NCI-H187 (cell line): Measurements from ENCODE around the gene MYADML2.
A peak's percentile ranks its signal among the peaks of the same experiment; 100 is the strongest.

Experiments used
- DNase-seq, 2 experiments: peaks; one replicate each; lab custom pipeline; 2025; lab: John Stamatoyannopoulos, UW

The MYADML2 gene

DNA sequence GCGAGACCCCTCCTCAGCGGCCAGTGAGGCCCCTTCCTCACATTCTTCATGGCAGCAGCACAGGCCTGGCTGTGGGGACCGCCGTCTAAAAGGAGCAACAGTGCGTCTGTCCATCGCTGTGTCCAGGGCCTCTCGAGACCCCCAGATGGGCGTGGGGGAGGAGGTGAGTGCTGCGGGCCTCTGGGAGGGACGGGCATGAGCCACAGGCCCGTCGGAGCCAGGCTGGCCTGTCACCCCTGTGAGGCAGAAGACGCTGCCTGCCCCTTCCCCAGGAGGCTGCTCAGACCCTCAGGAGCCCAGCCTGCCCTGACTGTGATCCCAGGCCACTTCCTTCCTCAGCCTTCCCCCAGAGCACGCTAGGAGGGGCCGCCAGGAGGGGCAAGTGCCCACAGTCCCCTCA lies 7.8 kb downstream of the MYADML2 start:
- no peak for DNase-seq

DNA sequence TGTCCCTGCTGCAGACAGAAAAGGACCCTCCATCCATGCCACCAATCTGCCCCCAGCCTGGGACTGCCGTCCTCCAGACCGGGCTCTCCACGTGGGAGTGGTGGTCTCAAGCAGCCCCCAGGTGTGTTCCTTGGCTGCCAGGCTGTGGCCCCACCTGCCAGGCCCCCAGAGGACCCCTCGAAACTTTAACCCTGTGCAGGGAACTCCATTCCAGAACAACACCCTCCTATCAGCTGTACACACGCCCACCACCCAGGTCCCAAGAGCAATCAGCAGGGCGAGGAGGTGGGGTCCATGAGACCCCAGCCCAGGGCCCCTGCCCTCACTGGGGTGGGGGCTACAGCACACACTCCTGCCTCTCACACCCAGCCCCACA lies 11.3 kb downstream of the MYADML2 start:
- no peak for DNase-seq

- DNase-seq = no peak
These were observed 12.0 kb downstream of the MYADML2 start for GRCh38 chr17:81934850-81935708.

DNA sequence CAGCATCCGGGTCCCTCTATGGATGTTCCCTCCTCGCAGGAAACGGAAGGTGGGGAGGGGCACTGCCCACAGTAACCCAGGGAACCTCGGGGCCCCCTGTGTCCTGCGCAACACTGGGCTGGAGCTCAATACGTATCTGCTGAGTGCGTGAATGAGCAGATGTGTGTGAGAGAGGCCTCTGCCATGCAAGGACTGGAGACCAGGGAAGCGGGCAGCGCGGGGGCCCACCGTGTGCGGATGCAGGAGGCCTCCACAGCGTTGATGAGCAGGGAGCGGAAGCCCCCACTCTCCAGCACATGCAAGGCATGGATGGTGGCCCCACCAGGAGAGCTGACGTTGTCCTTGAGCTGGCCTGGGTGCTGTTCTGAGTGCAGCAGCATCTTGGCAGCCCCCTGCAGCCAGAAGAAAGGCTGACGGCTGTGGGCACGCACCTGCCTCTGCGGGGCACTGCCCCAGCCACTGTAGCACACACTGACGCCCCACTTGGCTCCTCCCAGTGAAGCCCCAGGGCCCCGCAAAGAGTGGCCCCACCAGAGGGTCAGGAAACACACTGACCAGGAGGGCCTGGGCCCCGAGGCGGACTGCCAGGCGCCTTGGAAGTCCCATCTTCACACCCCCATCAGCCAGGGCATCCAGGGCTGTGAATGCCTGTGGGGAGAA lies 12.8 kb downstream of the MYADML2 start:
- DNase-seq = no peak

DNA sequence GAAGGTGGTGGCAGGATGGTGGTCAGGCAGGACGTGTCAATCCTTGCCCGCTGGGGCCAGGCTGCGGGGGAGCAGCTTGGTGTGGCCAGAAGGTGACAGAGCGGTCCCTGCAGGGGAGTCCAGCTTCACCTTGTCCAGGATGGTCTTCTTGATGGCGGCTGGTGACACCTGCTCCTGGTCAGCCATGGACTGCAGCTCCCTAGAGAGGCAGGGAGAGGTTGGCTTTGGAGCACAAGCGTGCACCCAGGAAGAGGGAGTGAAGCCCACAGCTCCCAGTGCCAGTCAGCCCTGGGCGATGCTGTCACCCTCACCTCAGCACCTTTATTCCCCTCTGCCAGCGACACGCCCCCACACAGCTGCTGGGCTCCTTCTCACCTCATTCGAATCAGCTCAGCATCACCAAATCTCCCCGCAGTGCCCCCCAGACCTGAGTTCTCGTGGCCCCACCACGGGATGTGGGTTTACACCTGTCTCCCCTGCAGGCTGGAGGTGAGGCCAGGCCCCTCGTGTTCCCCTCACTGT lies 13.8 kb downstream of the MYADML2 start:
- no peak for DNase-seq

DNA sequence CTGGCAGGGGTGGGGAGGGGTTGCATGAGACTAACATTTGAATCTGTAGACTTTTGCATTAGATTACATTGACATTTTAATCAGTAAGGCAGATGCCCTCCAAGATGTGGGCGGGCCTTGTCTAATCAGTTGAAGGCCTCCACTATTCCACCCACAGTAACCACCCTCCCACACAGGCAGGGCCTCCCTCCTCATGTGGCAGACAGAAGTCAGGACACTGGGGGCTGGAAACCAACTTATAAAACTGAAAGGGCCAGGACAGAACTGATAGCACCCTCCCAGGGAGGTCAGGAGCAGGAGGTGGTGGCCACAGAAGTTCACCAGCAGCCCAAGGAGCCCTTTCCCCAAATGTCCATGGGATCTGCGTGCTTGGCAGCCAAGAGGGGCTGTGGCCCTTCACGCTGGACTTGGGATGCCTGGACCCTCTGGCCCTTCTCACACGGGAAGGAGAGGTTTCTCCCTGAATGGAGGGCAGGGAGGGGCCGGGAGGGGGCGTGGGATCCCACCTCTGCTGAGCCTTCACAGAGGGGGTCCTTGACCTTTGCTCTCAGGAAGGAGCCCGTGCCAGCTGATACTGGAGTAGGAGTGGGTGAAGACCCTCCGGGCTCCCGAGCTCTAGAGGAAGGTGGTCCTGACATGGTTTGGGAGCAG lies 14.6 kb downstream of the MYADML2 start:
- DNase-seq = no peak

- no peak for DNase-seq
These were observed 15.3 kb downstream of the MYADML2 start for GRCh38 chr17:81931557-81932332.

- DNase-seq = no peak
These were observed 15.9 kb downstream of the MYADML2 start for GRCh38 chr17:81931189-81931556.

- no peak for DNase-seq
These were observed 16.6 kb downstream of the MYADML2 start for GRCh38 chr17:81930142-81931125.

DNA sequence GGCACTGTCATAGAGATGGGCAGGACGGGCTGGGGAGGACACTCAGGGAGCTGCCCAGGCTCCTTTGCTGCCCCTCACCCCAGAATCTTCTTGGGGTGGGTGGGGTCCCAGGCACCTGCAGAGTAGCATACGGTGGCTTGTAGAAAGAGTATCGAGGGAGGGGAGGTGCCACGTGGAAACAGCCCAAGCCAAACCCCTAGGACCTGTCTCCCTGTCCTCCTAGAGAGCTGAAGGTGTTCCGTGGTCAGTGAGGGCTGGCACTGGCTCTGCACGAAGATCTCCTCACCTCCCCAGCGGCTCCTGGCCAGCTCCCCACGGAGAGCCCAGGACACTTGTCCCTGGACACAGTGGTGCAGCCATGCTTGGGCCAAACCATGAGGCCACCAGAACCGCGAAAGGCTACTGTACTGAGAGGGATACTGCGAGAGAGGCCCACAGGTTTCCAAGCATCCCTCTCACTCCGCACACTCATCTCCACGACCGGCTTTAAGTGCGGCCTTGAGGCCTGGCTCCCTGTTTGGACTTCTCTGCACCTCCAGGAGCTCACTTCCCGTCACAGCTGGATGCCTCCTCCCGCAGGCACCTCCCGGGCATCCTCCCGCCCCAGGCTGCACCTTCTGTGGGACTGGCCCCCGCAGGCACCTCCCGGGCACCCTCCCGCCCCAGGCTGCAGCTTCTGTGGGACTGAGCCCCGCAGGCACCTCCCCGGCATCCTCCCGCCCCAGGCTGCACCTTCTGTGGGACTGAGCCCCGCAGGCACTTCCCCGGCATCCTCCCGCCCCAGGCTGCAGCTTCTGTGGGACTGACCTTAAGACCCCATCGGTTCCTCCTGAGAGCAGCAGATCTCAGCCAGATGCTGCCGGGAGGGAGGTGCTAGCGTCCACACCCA lies 17.5 kb downstream of the MYADML2 start:
- no peak for DNase-seq

DNA sequence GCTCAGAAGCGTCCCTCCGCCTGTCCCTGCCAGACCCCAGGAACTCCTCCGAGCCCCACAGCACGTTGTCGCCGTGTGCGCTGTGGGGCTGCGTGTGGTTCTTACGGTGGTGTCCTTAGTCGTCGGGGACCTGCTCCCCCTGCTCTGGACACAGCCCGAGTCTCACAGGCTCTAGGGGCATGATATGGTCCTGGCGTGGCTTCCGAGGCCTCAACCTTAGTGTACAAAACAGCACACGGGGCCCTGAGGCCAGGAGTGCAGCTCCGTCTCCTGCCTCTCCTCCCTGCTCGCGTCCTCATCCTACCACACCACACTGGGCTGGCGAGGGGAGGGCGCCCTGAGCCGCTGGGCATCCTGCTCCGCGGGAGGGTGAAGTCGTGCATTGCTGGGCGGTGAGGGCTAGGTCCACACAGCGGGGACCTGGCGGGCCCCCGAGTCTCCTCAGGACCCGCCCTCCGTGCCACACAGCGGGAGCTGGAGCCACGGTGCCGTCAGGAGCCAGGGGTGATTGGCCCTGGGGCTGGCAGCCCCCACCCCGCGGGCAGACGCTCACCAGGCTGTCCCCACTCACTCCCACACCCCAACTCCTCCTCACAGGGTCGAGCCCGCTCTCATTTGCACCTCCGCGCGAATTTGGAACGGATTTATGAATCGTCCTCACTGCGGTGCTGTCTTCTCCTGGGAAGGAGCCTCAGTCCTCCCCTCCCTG lies 18.3 kb downstream of the MYADML2 start:
- no peak for DNase-seq

DNA sequence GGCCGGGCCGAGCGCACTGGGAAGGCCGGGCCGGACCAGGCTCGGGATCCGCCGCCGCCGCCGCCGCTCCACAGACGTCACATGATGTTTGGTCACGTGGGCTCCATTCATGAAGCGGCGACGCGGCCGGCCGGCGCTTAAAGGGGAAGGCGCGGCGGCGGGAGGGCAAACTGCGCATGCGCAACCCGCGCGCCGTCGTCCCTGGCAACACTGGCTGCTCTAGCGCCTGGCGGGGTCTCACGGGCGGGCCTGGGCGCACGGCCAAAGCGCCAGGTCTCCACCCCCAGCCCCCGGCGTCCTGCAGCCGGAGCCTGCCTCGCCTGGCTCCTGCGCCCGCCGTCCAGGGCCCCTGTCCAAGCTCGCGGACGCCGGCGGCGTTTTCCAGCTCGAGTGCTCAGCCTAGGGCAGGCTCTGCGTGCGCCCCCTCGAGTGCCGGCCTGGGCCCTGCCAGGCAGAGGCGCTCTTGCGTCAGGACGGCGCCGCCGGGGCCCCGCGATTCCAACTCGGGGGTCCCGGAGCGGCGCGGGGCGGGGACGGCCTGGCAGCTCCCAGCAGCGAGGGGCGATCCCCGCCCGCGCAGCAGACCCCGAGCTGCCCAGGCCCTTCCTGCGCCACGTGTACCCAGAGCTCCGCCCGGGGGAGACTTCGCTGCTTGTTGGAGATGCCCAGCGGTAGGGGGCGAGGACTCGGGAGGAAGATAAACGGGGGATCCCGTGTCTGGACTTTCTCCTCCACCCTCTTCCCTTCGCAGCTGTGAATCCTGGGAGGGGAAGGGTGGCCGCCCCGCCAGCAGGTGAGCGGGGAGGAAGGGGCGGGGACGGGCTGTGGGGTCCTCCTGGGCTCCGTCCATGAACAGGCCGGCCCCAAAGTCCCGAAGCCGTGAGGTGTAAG lies 19.1 kb downstream of the MYADML2 start, which contains the start of gene MAFG:
TSS of gene MAFG (minus strand) at position 83 of the 891 bp plus-strand sequence. CDS start 4,550 bp downstream, outside the sequence.
- peak; percentile 89 to 92 for DNase-seq

GRCh38 chr17:81927152-81927652 lies 19.8 kb downstream of the MYADML2 start:
- no peak for DNase-seq

GRCh38 chr17:81926451-81927151 lies 20.4 kb downstream of the MYADML2 start:
- no peak for DNase-seq

- no peak for DNase-seq
These were observed 21.1 kb downstream of the MYADML2 start for GRCh38 chr17:81925860-81926450.
